Measurements from ENCODE around the gene ATXN7L3. TPM values are rescaled to one million over a fixed set of nuclear protein-coding genes. Genes with fewer than 3 reads are reported as not detected.
A peak's percentile ranks its signal among the peaks of the same experiment; 100 is the strongest.

Gene ATXN7L3
- total RNA-seq, 1 experiment from 2014 or later = 59.3 TPM

- H3K27me3 ChIP-seq (ENCODE audit: insufficient read depth, low read depth) = no peaks in the 10 kb centered on the region
- peaks cover 14% of the 10 kb centered on the region; the same call in 1 of the 2 replicates for H3K36me3 ChIP-seq (ENCODE audit: low read depth)
- H2AFZ ChIP-seq = no peak overlapping the region
- H4K20me1 ChIP-seq (ENCODE audit: insufficient read depth) = no peaks in the 10 kb centered on the region
- H3K9me3 ChIP-seq (ENCODE audit: insufficient read depth, low read depth) = no peaks in the 10 kb centered on the region
- H3F3A ChIP-seq (ENCODE audit: insufficient read depth, low read depth) = peaks cover 66% of the 10 kb centered on the region
- intact Hi-C loops (cut with micrococcal nuclease; ENCODE audit: unreplicated experiment) = no loop called here
- H3K27ac ChIP-seq = no peak overlapping the region
- no peaks in the 10 kb centered on the region for H3K9me2 ChIP-seq (ENCODE audit: insufficient read depth)
- peaks cover 42% of the 10 kb centered on the region for H3K4me1 ChIP-seq (replicated peaks; ENCODE audit: insufficient read depth)
- no TSS peak for BruUV-seq (replicated peaks)
- TF ChIP-seq EZH2 (IDR thresholded peaks at IDR 0.05; ENCODE audit: low read depth) (no peak), CTCF (conservative IDR thresholded peaks at IDR 0.05) (no peak)
- no peak overlapping the region for H3K4me3 ChIP-seq
- CTCF ChIA-PET = interaction anchor here (0.5 kb wide), 1 partner anchor 59 kb away, joined by 3 read pairs; no protein-coding TSS in a partner anchor
- POLR2A ChIA-PET (ENCODE audit: unreplicated experiment) = interaction anchor here (0.5 kb wide), 1 partner anchor 92 kb away, joined by 3 read pairs; no protein-coding TSS in a partner anchor
- no peak overlapping the region for H3K4me2 ChIP-seq
- no peak for DNase-seq
- H3K79me2 ChIP-seq (ENCODE audit: low read depth) = peaks cover 6% of the 10 kb centered on the region; the same call in 1 of the 2 replicates
Measured at GRCh38 chr17:44205962-44206824, 6.5 kb upstream of the ATXN7L3 start.

DNA sequence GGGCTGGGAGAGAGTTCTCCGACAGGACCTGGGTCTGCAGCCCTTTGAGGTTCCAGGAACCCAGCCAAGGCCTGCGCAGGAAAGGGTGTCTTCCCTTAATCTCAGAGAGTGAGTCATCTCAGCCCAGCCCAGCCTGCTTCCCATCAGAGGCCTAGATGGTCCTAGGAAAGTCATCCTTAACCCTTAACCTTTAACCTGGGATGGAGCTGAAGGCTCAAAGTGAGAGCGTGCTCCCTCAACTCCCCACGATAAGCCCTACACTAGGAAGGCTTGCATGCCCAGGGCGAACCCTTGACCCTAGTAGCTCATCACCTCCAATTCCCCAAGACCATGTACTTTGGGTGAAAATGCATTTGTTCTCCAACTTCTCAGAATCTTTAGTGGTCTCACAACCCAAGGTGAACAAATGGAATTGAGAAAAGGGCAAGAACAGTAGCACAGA lies 4.8 kb upstream of the ATXN7L3 start:
- H3F3A ChIP-seq (ENCODE audit: insufficient read depth, low read depth) = peaks cover 63% of the 10 kb centered on the region
- no peak for TF ChIP-seq CTCF (conservative IDR thresholded peaks at IDR 0.05)
- no peak for TF ChIP-seq EZH2 (IDR thresholded peaks at IDR 0.05; ENCODE audit: low read depth)
- peak overlapping the region; percentile 22; the same call in 1 of the 2 replicates for H3K27ac ChIP-seq
- peaks cover 12% of the 10 kb centered on the region; the same call in 1 of the 2 replicates for H3K79me2 ChIP-seq (ENCODE audit: low read depth)
- DNase-seq = no peak
- intact Hi-C loops (cut with micrococcal nuclease; ENCODE audit: unreplicated experiment) = no loop called here
- CTCF ChIA-PET = interaction anchor here (0.6 kb wide), 2 partner anchors 17 to 20 kb away, joined by 3 to 10 read pairs; no protein-coding TSS in a partner anchor
- H2AFZ ChIP-seq = no peak overlapping the region
- no peaks in the 10 kb centered on the region for H3K9me2 ChIP-seq (ENCODE audit: insufficient read depth)
- H3K4me1 ChIP-seq (replicated peaks; ENCODE audit: insufficient read depth) = peaks cover 44% of the 10 kb centered on the region
- H3K27me3 ChIP-seq (ENCODE audit: insufficient read depth, low read depth) = no peaks in the 10 kb centered on the region
- BruUV-seq (replicated peaks) = no TSS peak
- H3K9me3 ChIP-seq (ENCODE audit: insufficient read depth, low read depth) = no peaks in the 10 kb centered on the region
- H4K20me1 ChIP-seq (ENCODE audit: insufficient read depth) = no peaks in the 10 kb centered on the region
- POLR2A ChIA-PET (ENCODE audit: unreplicated experiment) = no interaction called here
- no peak overlapping the region for H3K4me2 ChIP-seq
- H3K36me3 ChIP-seq (ENCODE audit: low read depth) = peaks cover 4% of the 10 kb centered on the region; the same call in 1 of the 2 replicates
- no peak overlapping the region for H3K4me3 ChIP-seq

- Histone ChIP-seq H3K4me1 (replicated peaks; ENCODE audit: insufficient read depth) (peaks cover 38% of the 10 kb centered on the region), H3K27ac (no peak overlapping the region), H3K36me3 (ENCODE audit: low read depth) (no peaks in the 10 kb centered on the region), H3K9me2 (ENCODE audit: insufficient read depth) (no peaks in the 10 kb centered on the region), H3F3A (ENCODE audit: insufficient read depth, low read depth) (peaks cover 57% of the 10 kb centered on the region), H3K4me3 (no peak overlapping the region), H3K79me2 (ENCODE audit: low read depth) (peaks cover 14% of the 10 kb centered on the region), H3K9me3 (ENCODE audit: insufficient read depth, low read depth) (no peaks in the 10 kb centered on the region), H3K4me2 (no peak overlapping the region), H4K20me1 (ENCODE audit: insufficient read depth) (no peaks in the 10 kb centered on the region), H2AFZ (no peak overlapping the region), H3K27me3 (ENCODE audit: insufficient read depth, low read depth) (no peaks in the 10 kb centered on the region)
- CTCF ChIA-PET = interaction anchor here (0.6 kb wide), 2 partner anchors 18 to 21 kb away, joined by 3 to 10 read pairs; no protein-coding TSS in a partner anchor
- DNase-seq = peak in 1 of 2 experiments; percentile 50
- POLR2A ChIA-PET (ENCODE audit: unreplicated experiment) = no interaction called here
- TF ChIP-seq EZH2 (IDR thresholded peaks at IDR 0.05; ENCODE audit: low read depth) (no peak), CTCF (conservative IDR thresholded peaks at IDR 0.05) (peak; percentile 88)
- intact Hi-C loops (cut with micrococcal nuclease; ENCODE audit: unreplicated experiment) = no loop called here
- BruUV-seq (replicated peaks) = no TSS peak
Measured at GRCh38 chr17:44203731-44204440, 4.2 kb upstream of the ATXN7L3 start.

Data from PC-9 (cell line).